ENCODE measurements around the gene ZNF630.
"Not testable (repeated sequence)": the region's sequence is repeated elsewhere in the genome, so short reads cannot be mapped to it uniquely, and the experiment has no call there.

ZNF630 gene

DNA sequence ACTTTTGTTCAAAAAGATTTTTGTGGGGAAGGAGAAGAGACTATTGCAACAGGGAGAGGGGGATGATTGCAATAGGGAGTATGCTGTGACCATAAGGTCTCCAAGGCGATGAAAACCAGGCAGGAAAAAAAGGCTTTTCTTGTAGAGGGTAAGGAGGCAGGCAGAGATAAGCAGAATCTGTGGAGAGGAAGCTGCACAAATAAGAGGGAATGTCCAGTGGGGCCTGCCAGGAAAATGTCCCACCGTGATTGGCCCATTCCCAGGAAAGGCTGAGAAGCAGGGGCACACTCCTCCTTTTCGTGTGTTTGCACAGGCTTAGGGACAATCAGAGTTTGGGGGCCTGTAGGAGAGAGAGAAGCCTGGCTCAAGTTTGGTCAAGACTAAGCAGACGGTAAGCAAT, 35.5 kb downstream of the ZNF630 start:
- TF ChIP-seq, protein P1, sequence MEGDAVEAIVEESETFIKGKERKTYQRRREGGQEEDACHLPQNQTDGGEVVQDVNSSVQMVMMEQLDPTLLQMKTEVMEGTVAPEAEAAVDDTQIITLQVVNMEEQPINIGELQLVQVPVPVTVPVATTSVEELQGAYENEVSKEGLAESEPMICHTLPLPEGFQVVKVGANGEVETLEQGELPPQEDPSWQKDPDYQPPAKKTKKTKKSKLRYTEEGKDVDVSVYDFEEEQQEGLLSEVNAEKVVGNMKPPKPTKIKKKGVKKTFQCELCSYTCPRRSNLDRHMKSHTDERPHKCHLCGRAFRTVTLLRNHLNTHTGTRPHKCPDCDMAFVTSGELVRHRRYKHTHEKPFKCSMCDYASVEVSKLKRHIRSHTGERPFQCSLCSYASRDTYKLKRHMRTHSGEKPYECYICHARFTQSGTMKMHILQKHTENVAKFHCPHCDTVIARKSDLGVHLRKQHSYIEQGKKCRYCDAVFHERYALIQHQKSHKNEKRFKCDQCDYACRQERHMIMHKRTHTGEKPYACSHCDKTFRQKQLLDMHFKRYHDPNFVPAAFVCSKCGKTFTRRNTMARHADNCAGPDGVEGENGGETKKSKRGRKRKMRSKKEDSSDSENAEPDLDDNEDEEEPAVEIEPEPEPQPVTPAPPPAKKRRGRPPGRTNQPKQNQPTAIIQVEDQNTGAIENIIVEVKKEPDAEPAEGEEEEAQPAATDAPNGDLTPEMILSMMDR (IDR thresholded peaks at IDR 0.05; ENCODE audit: poor library complexity, severe bottlenecking): no peak
- Histone ChIP-seq H3K27me3 (ENCODE audit: insufficient read depth, poor library complexity, severe bottlenecking) (no peaks in the 10 kb centered on the region), H3K27ac (ENCODE audit: poor library complexity, severe bottlenecking) (no peak overlapping the region), H3K9me3 (ENCODE audit: severe bottlenecking) (no peaks in the 10 kb centered on the region), H3K36me3 (ENCODE audit: low read depth) (no peaks in the 10 kb centered on the region), H3K4me3 (ENCODE audit: severe bottlenecking) (no peak overlapping the region), H3K4me1 (ENCODE audit: insufficient read depth, poor library complexity, severe bottlenecking) (no peaks in the 10 kb centered on the region)
- no peak for ATAC-seq (ENCODE audit: low read depth)
- no peak for DNase-seq (ENCODE audit: low spot score)

DNA sequence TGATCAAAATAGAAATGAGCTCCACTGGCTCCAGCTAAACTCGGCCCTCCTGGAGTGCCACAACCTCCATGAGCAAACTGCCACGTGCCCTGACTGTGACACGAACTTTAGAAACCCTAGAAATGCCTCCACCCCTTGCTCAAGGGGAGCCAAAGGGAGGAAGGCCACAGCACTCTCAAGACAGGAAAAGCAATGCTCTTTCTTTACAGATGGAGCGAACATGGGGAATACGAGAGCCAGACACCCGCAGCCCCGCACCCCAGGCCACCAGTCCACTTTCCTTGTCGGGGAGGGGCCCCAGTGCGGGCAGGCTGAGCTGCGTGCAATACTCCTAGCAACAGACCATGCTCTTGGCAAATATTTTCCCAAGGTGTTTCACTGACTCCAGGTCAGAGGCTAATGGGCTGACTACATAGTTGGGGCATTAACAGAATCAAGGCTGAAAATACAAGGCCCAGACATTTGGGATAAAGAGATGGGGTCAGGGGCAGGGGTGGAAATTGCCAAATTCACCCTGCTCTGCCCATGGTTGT, 40.7 kb downstream of the ZNF630 start:
- not testable (repeated sequence) for H3K27me3 ChIP-seq (ENCODE audit: insufficient read depth, poor library complexity, severe bottlenecking); H3K9me3 ChIP-seq (ENCODE audit: severe bottlenecking); ATAC-seq (ENCODE audit: low read depth); DNase-seq (ENCODE audit: low spot score); H3K4me3 ChIP-seq (ENCODE audit: severe bottlenecking); H3K4me1 ChIP-seq (ENCODE audit: insufficient read depth, poor library complexity, severe bottlenecking); H3K36me3 ChIP-seq (ENCODE audit: low read depth); H3K27ac ChIP-seq (ENCODE audit: poor library complexity, severe bottlenecking)

DNA sequence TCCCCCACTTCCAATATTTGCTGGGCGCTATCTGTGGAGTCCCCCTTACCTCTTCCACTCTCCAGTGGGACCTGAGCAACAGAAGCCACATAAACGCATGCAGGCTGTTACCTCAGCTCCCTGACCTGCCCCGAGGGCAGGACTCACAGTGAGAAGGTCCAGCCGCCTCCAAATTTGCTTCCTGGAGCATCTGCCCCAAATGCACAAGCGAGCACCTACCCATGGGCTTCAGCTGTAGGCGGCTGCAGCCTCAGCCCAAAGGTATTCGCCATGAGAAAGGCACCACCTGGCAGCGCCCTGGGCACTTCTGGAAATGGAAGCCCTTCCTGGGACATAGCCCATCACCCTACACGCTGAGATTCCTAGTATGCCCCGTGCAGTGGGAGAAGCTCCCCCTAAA, 41.2 kb downstream of the ZNF630 start:
- H3K4me3 ChIP-seq (ENCODE audit: severe bottlenecking): no peak overlapping the region
- no peaks in the 10 kb centered on the region for H3K36me3 ChIP-seq (ENCODE audit: low read depth)
- ATAC-seq (ENCODE audit: low read depth) (no peak), DNase-seq (ENCODE audit: low spot score) (no peak)
- H3K9me3 ChIP-seq (ENCODE audit: severe bottlenecking): no peaks in the 10 kb centered on the region
- H3K4me1 ChIP-seq (ENCODE audit: insufficient read depth, poor library complexity, severe bottlenecking): no peaks in the 10 kb centered on the region
- H3K27ac ChIP-seq (ENCODE audit: poor library complexity, severe bottlenecking): no peak overlapping the region
- TF ChIP-seq, protein P1 (IDR thresholded peaks at IDR 0.05; ENCODE audit: poor library complexity, severe bottlenecking): no peak
- no peaks in the 10 kb centered on the region for H3K27me3 ChIP-seq (ENCODE audit: insufficient read depth, poor library complexity, severe bottlenecking)

DNA sequence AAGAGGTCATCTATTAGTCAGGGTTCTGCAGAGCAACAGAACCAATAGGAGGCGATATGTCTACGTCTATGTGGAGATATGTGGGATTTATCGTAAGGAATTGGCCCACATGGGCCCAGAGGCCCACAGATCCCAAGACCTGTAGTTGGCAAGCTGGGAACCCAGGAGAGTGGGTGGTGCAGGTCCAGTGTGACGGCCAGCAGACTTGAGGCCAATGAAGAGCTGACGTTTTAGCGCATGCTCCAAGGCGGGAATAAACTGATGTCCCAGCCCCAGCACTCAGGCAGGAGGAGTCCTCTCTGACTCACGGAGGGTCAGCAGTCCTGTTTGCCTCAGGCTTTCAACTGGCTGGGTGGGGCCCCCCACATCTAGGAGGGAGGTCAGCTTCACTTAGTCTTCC, 43.3 kb downstream of the ZNF630 start:
- Histone ChIP-seq H3K36me3 (ENCODE audit: low read depth) (no peaks in the 10 kb centered on the region), H3K27me3 (ENCODE audit: insufficient read depth, poor library complexity, severe bottlenecking) (no peaks in the 10 kb centered on the region), H3K9me3 (ENCODE audit: severe bottlenecking) (no peaks in the 10 kb centered on the region), H3K4me1 (ENCODE audit: insufficient read depth, poor library complexity, severe bottlenecking) (no peaks in the 10 kb centered on the region), H3K27ac (ENCODE audit: poor library complexity, severe bottlenecking) (no peak overlapping the region), H3K4me3 (ENCODE audit: severe bottlenecking) (no peak overlapping the region)
- no peak for DNase-seq (ENCODE audit: low spot score)
- TF ChIP-seq, protein P1 (IDR thresholded peaks at IDR 0.05; ENCODE audit: poor library complexity, severe bottlenecking): no peak
- no peak for ATAC-seq (ENCODE audit: low read depth)

DNA sequence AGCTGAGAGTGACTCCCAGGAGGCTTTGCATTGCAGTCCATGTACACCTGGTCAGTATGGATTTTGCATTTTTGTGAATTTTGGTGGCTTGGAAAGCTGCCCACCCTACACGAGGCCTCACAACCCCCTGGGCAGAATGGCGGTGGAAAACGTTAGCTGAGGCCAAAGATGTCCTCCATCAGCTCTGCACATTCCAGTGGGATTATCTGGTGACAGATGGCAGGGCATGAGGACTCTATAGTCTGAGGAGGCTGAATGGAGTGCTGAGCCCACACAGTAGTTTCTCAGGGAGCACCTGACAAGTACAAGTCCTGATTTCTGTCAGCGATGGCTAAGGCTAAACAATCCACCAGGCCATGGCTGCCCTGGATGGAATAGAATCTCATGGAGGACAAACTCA, 43.9 kb downstream of the ZNF630 start:
- not testable (repeated sequence) for H3K4me1 ChIP-seq (ENCODE audit: insufficient read depth, poor library complexity, severe bottlenecking); DNase-seq (ENCODE audit: low spot score); ATAC-seq (ENCODE audit: low read depth); H3K9me3 ChIP-seq (ENCODE audit: severe bottlenecking); H3K27me3 ChIP-seq (ENCODE audit: insufficient read depth, poor library complexity, severe bottlenecking); H3K27ac ChIP-seq (ENCODE audit: poor library complexity, severe bottlenecking); H3K36me3 ChIP-seq (ENCODE audit: low read depth); H3K4me3 ChIP-seq (ENCODE audit: severe bottlenecking)

DNA sequence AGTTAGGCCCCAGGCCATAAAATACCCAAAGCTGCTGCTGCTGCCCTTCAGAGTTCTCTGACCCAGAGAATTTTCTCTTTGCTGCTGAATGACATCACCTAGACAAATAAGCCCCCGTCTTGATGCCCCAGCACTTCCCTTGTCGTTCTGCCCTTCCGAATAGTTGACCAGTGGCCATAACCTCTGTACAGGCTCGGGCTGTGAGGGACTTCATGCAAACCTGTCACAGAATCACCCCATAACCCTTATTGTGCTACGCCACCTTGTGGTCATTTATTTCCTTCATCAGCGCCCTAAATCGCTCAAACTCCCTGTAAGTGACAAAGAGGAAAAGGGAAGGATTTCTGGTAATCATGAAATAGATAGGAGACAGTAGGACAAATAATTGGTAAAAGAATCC, 45.9 kb downstream of the ZNF630 start:
- peak; percentile 50 for ATAC-seq (ENCODE audit: low read depth)
- TF ChIP-seq, protein P1 (IDR thresholded peaks at IDR 0.05; ENCODE audit: poor library complexity, severe bottlenecking): peak; percentile 40
- H3K9me3 ChIP-seq (ENCODE audit: severe bottlenecking): no peaks in the 10 kb centered on the region
- no peaks in the 10 kb centered on the region for H3K4me1 ChIP-seq (ENCODE audit: insufficient read depth, poor library complexity, severe bottlenecking)
- no peak for DNase-seq (ENCODE audit: low spot score)
- H3K27ac ChIP-seq (ENCODE audit: poor library complexity, severe bottlenecking): no peak overlapping the region
- H3K36me3 ChIP-seq (ENCODE audit: low read depth): no peaks in the 10 kb centered on the region
- H3K27me3 ChIP-seq (ENCODE audit: insufficient read depth, poor library complexity, severe bottlenecking): no peaks in the 10 kb centered on the region
- no peak overlapping the region for H3K4me3 ChIP-seq (ENCODE audit: severe bottlenecking)
